Colonic mucosa (tissue), 4 donors: Measurements from ENCODE around the gene TWIST2. TPM values are rescaled to one million over a fixed set of nuclear protein-coding genes. Genes with fewer than 3 reads are reported as not detected.

Experiments
- DNase-seq: peaks from one replicate; pipeline ENCODE4 v3.0.0-alpha.2; 2020
- H3K27ac ChIP-seq: fragments of 200-600 bp; one replicate; pipeline ENCODE4 v1.8.0; 2021
- H3K27me3 ChIP-seq: fragments of 200-600 bp; one replicate; pipeline ENCODE4 v1.8.0; 2021
- H3K36me3 ChIP-seq: fragments of 200-600 bp; one replicate; pipeline ENCODE4 v1.8.0; 2021
- H3K4me1 ChIP-seq: fragments of 200-600 bp; one replicate; pipeline ENCODE4 v1.8.0; 2021; ENCODE audit warnings: mild to moderate bottlenecking
- H3K4me3 ChIP-seq: fragments of 200-600 bp; one replicate; pipeline ENCODE4 v1.8.0; 2021
- H3K9ac ChIP-seq, 2 donors: one replicate each; pipeline ENCODE4 v1.7.0; 2013; ENCODE audit warnings: control low read depth in 2 of 2, low read depth in 2 of 2, low read length in 2 of 2
- H3K9me3 ChIP-seq: fragments of 200-600 bp; one replicate; pipeline ENCODE4 v1.8.0; 2021
- CTCF ChIP-seq: fragments of 200-600 bp; IDR thresholded peaks from one replicate; pipeline ENCODE4 v1.8.0; 2022; ENCODE audit warnings: antibody characterized with exemption, mild to moderate bottlenecking
- intact Hi-C: fragments of 100-400 bp; cut with DNase I; formaldehyde crosslinking; loops from one replicate; pipeline ENCODE4 v1.14.1; 2022
- total RNA-seq, 2 donors: library from RNA; stranded (reverse); fragmentation: NEBNext Ultra II Directional in 1 of 2; extraction: Animal tissue kit (Norgen Biotek cat#: 25700) in 1 of 2; gene quantifications; one replicate each; pipeline ENCODE4 v1.2.1, GENCODE V29; 2021
- donor health status: healthy.
- donor health status: DM: no; HTN: no; CAD: no.
- donor health status: DM: no; HTN: no; CAD: no.

Gene TWIST2
- total RNA-seq, 2 donors from 2014 or later = 0.82 to 2.7 TPM

- Histone ChIP-seq H3K27ac (no peak overlapping the region), H3K4me1 (peaks cover 4% of the 10 kb centered on the region), H3K4me3 (no peak overlapping the region), H3K36me3 (no peaks in the 10 kb centered on the region), H3K9me3 (no peaks in the 10 kb centered on the region), H3K27me3 (no peaks in the 10 kb centered on the region), H3K9ac (no peak overlapping the region)
- DNase-seq = no peak
- TF ChIP-seq CTCF = no peak
- intact Hi-C loops = no loop called here
Measured at GRCh38 chr2:238862701-238863100, 14.8 kb downstream of the TWIST2 start.

GRCh38 chr2:238863231-238863630, 15.3 kb downstream of the TWIST2 start:
- Histone ChIP-seq H3K36me3 (no peaks in the 10 kb centered on the region), H3K9ac (no peak overlapping the region), H3K27ac (no peak overlapping the region), H3K4me3 (no peak overlapping the region), H3K9me3 (no peaks in the 10 kb centered on the region), H3K27me3 (no peaks in the 10 kb centered on the region), H3K4me1 (peaks cover 4% of the 10 kb centered on the region)
- TF ChIP-seq CTCF = no peak
- no peak for DNase-seq
- intact Hi-C loops = no loop called here

GRCh38 chr2:238863749-238864206, 15.9 kb downstream of the TWIST2 start:
- peak overlapping the region in 1 of 2 donors; percentile 46 for H3K9ac ChIP-seq

GRCh38 chr2:238864207-238865014, 16.5 kb downstream of the TWIST2 start:
- Histone ChIP-seq H3K36me3 (no peaks in the 10 kb centered on the region), H3K27me3 (no peaks in the 10 kb centered on the region), H3K4me3 (no peak overlapping the region), H3K4me1 (peaks cover 4% of the 10 kb centered on the region), H3K9me3 (no peaks in the 10 kb centered on the region), H3K9ac (peak overlapping the region; percentile 30 to 51), H3K27ac (peak overlapping the region; percentile 66)
- TF ChIP-seq CTCF = no peak
- intact Hi-C loops = no loop called here
- peak; percentile 87 for DNase-seq

More at GRCh38 chr2:238863749-238864206, 15.9 kb downstream of the TWIST2 start:
- Histone ChIP-seq H3K4me3 (no peak overlapping the region), H3K36me3 (no peaks in the 10 kb centered on the region), H3K27me3 (no peaks in the 10 kb centered on the region), H3K27ac (peak overlapping the region; percentile 66), H3K9me3 (no peaks in the 10 kb centered on the region), H3K4me1 (peaks cover 4% of the 10 kb centered on the region)
- DNase-seq = no peak
- intact Hi-C loops = no loop called here
- TF ChIP-seq CTCF = no peak

DNA sequence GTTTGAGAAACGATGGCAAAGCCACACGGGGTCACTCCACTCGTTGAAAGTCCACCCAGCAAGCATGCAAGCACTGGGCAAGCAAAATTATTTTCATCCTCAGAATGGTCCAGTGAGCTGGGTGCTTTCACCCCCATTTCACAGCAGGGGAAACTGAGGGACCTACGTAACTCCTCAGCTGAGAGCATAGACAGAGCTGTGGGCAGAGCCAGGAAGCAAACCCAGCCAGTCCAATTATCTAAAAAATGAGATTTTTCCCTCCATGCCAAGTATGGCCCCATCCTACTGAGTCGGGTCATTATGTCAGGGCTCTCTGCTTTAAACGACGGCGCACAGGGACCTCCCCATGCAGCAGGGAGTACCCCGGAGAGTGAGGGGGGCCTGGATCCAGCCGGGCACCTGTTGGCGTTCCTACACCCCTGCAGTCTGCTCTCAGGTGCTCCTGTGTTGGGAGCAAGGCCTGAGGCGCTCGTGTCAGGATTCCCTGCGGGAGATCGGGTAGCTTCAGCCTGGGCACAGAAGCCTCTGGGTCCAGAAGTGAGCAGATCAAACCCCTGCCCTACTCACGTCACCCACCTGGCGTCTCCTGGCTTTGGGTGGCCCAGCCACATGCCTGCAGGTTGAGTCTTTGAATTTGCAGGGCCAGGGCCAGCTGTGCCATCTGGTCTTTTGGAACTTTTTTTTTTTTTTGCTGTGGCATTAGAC, 17.3 kb downstream of the TWIST2 start:
- Histone ChIP-seq H3K9ac (peak overlapping the region; percentile 30 to 51), H3K4me1 (peaks cover 4% of the 10 kb centered on the region)
- intact Hi-C loops = no loop called here

More for the DNA sequence above, 17.3 kb downstream of the TWIST2 start:
- H3K27me3 ChIP-seq = no peaks in the 10 kb centered on the region
- DNase-seq = no peak
- H3K36me3 ChIP-seq = no peaks in the 10 kb centered on the region
- H3K9me3 ChIP-seq = no peaks in the 10 kb centered on the region
- no peak for TF ChIP-seq CTCF
- H3K4me3 ChIP-seq = no peak overlapping the region
- H3K27ac ChIP-seq = peak overlapping the region; percentile 66
